Stimulated activated CD8-positive, alpha-beta memory T cell treated with anti-CD3 and anti-CD28 coated beads, Interleukin-4, amount 100 ng/mL, for 48 hours (primary cell): Measurements from ENCODE around the gene RAN.
"Not testable (repeated sequence)": the region's sequence is repeated elsewhere in the genome, so short reads cannot be mapped to it uniquely, and the experiment has no call there.

Source experiments
- DNase-seq: peaks from one replicate; pipeline ENCODE4 v3.0.0-alpha.2; 2020

The RAN gene

GRCh38 chr12:130849561-130850417, 22.1 kb upstream of the RAN start:
- DNase-seq, result no peak

- DNase-seq, result no peak
Measured at GRCh38 chr12:130850418-130851021, 21.3 kb upstream of the RAN start.

GRCh38 chr12:130856088-130856487, 15.8 kb upstream of the RAN start:
- no peak for DNase-seq

GRCh38 chr12:130858084-130858483, 13.8 kb upstream of the RAN start:
- DNase-seq, result no peak

- peak; percentile 19 for DNase-seq
Measured at GRCh38 chr12:130859161-130859560, 12.7 kb upstream of the RAN start.

GRCh38 chr12:130860311-130860710, 11.6 kb upstream of the RAN start:
- DNase-seq, result no peak

- DNase-seq, result no peak
Measured at GRCh38 chr12:130862161-130862560, 9.7 kb upstream of the RAN start.

DNA sequence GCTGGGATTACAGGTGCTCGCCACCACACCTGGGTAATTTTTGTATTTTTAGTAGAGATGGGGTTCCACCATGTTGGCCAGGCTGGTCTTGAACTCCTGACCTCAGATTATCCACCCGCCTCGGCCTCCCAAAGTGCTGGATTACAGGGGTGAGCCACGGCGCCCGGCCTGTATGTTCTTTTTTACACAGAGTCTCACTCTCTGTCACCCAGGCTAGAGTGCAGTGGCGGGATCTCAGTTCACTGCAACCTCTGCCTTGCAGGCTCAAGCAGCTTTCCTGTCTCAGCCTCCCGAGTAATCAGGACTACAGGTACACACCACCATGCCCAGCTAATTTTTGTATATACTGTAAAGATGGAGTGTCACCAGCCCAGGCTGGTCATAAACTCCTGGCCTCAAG, 9.1 kb upstream of the RAN start:
- not testable (repeated sequence) for DNase-seq

DNA sequence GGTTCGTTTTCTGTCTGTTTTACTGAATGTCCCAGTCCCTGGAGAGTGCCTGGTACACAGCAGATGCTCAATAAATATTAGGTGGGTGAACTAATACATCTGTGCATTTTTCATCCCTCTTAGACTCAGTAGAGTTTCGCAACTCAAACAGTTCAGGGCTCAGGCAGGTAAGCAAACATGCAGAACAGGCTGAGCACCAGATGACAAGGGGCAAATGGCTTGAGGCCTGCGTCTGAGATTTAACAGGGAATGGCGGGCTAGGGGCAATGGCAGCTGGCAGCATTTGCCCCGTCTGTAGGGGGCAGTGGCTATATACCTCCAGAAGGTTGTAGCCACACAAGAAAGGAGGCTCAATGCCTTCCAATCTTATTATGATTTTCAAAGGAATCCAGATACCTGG, 8.6 kb upstream of the RAN start:
- no peak for DNase-seq

- DNase-seq, result no peak
Measured at GRCh38 chr12:130868412-130868811, 3.5 kb upstream of the RAN start.

- DNase-seq, result peak; percentile 79
Measured at GRCh38 chr12:130870442-130871285, 1.2 kb upstream of the RAN start.

DNA sequence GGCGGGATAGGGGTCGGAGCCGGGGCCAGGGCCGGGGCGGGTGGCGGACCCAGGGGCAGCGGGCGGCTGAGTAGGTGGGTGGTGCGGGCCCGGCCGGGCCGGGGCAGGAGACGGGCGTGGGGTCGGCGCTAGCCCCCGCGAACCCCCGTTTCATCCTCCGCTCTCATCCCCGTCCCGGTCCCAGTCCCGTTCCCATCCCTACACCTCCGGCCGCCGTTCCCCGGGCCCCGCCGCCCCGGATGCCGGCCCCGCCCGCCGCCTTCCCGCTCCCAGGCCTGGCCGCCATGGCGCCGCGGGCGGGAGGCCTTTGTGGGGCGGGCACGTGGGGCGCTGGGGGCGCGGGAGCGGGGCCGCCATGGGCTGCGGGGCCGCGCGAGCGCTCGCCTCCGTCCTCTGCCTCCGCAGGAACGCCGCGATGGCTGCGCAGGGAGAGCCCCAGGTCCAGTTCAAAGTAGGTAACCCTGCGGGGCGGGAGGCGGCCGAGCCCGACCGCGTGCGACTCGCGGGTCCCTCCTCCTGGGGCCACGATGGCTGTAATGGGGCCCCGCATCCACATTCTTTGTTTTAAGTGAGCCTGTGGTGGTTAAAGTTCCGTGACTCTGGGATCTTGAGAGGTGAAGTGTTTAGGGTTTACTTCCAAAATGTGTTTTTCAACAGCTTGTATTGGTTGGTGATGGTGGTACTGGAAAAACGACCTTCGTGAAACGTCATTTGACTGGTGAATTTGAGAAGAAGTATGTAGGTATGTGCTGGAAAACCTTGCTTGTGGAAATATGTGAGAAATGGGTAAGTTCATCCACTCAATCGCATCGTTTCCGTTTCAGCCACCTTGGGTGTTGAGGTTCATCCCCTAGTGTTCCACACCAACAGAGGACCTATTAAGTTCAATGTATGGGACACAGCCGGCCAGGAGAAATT, 572 bp downstream of the RAN start:
- peak; percentile 57 for DNase-seq

- no peak for DNase-seq
Measured at GRCh38 chr12:130873106-130873795, 1.4 kb downstream of the RAN start.

DNA sequence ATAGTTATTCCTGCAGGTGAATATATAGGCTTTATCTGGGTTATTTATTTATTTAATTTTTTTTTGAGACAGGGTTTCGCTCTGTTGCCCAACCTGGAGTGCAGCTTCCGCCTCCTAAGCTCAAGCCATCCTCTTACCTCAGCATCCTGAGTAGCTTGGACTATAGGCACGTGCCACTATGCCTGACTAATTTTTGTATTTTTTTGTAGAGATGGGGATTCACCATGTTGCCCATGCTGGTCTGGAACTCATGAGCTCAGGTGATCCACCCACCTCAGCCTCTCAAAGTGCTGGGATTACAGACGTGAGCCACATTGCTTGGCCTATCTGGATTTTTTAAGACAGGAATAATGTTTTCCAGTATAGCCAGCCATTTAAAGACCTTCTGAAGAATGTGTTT, 2.0 kb downstream of the RAN start:
- DNase-seq, result no peak

- DNase-seq, result no peak
Measured at GRCh38 chr12:130874696-130875095, 2.8 kb downstream of the RAN start.

DNA sequence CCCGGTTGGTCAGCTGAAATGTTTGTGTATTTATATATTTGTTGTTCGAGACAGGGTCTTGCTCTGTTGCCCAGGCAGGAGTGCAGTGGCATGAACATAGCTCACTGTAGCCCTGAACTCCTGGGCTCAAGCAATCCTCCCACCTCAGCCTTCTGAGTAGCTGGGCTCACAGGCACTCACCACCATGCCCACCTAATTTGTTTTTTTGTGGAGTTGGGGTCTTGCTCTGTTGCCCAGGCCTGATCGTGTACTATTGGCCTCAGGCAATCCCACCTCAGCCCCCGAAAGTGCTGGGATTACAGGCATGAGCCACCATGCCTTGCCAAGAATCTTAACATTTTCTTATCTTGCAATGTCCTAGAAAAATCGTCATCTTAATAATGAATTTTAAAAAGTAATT, 3.3 kb downstream of the RAN start:
- no peak for DNase-seq

- not testable (repeated sequence) for DNase-seq
Measured at GRCh38 chr12:130875708-130876107, 3.8 kb downstream of the RAN start.

DNA sequence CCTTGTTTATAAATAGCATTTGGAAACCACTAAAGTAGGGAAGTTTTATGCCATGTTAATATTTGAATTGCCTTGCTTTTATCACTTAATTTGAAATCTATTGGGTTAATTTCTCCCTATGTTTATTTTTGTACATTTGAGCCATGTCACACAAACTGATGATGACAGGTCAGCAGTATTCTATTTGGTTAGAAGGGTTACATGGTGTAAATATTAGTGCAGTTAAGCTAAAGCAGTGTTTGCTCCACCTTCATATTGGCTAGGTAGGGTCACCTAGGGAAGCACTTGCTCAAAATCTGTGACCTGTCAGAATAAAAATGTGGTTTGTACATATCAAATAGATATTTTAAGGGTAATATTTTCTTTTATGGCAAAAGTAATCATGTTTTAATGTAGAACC, 4.4 kb downstream of the RAN start:
- DNase-seq, result no peak

DNA sequence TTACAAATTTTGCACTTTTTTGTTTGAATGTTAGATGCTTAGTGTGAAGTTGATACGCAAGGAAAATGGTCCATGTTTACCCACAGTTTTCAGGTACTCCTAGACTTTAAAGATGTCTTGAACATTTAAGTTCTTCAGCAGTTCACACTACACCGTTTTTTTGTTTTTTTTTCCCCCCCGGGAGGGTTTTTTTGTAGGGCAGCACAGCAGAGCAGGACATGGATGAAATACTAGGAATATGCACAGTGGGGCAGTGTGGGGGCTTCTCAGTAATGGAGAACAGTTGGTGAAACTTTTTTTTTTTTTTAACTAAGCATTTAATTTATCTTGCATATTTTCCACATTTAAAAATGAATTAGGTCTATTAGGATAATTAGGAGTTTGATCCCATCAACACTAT, 4.9 kb downstream of the RAN start:
- no peak for DNase-seq

GRCh38 chr12:130877333-130877732, 5.5 kb downstream of the RAN start:
- DNase-seq, result no peak

DNA sequence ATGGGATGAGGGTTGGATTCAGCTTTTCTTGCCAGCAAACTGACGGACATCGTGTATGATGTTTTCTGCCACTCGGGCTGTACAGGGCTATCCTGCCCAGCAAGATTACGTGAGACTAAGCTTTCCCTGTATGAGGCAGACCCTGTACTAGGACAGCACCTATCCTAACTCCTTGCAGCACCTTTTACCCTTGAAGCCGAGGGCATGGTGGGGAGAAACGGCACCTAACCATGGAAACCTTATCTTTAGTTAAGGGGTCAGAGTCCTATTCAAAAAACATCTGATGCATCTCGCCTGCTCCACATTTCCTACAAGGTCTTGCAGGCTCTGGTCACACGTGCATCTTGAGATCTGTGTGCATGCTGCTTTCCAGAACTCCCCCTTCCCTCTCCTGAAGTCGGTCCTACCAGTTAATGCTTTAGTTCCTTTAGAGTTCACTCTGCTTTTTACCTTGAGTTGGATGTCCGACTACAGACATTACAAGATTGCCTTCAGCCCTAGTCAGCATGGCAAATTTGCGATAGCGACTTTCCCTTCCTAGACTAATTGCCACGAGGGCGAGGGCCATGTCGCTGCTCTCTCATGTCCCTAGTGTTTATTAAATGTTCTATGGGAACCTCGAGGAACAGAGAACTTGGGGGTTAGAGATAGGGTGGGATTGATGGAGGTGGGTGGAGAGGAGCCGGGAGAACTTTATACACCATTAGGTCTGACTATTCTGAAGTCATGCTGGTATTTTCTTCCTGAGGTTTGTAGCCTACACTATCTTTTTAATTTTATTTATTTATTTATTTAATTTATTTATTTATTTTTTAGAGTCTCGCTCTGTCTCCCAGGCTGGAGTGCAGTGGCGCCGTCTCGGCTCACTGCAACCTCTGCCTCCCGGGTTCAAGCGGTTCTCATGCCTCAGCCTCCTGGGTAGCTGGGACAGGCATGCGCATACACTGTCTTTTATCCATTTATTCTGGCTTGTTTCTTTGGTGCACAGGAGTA, 6.6 kb downstream of the RAN start:
- DNase-seq, result peak; percentile 29
